Anterior cingulate cortex (tissue), 58 donors: ENCODE results near the gene EMB.
"Not testable (repeated sequence)": the region's sequence is repeated elsewhere in the genome, so short reads cannot be mapped to it uniquely, and the experiment has no call there.

Source experiments
- DNase-seq, 58 donors: peaks; one replicate each; lab custom pipeline; 2025; lab: John Stamatoyannopoulos, UW

EMB gene

GRCh38 chr5:50423100-50423799 lies 17.8 kb downstream of the EMB start:
- DNase-seq: not testable (repeated sequence)

DNA sequence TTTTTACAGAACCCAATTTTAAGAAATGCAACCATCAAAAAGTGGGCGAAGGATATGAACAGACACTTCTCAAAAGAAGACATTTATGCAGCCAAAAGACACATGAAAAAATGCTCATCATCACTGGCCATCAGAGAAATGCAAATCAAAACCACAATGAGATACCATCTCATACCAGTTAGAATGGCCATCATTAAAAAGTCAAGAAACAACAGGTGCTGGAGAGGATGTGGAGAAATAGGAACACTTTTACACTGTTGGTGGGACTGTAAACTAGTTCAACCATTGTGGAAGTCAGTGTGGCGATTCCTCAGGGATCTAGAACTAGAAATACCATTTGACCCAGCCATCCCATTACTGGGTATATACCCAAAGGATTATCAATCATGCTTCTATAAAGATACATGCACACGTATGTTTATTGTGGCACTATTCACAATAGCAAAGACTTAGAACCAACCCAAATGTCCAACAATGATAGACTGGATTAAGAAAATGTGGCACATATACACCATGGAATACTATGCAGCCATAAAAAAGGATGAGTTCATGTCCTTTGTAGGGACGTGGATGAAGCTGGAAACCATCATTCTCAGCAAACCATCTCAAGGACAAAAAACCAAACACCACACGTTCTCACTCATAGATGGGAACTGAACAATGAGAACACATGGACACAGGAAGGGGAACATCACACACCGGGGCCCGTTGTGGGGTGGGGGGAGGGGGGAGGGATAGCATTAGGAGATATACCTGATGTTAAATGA lies 19.7 kb downstream of the EMB start:
- not testable (repeated sequence) for DNase-seq

- no peak for DNase-seq
These were observed 20.6 kb downstream of the EMB start for GRCh38 chr5:50420343-50420935.

DNA sequence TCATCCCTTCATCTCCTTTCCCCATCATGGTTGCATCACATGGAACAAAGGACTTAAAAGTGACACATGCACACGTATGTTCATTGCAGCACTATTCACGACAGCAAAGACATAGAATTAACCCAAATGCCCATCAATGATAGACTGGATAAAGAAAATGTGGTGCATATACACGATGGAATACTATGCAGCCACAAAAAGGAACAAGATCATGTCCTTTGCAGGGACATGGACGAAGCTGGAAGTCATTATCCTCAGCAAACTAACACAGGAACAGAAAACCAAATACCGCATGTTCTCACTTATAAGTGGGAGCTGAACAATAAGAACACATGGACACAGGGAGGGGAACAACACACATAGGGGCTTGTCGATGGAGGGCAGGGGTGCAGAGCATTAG lies 21.4 kb downstream of the EMB start:
- DNase-seq: not testable (repeated sequence)

GRCh38 chr5:50416637-50417036 lies 24.5 kb downstream of the EMB start:
- not testable (repeated sequence) for DNase-seq

DNA sequence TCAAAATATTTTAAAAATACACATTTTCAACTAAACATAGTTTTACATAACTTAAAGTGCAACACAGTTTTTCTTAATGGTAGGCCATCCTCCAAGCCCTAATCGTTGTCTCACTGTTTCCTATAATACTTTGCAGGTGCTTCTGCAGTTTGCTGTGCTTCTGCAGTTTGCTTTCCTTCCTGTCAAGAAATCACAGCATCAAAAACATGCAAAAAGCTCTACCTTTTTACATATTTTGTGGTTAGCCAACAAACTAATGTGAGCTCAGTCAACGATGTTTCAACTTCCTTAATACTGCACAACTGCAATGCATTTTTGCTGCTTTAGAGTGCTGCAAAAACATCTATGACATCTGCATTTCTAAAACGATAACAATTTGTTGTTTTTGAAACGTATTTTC lies 25.2 kb downstream of the EMB start:
- no peak for DNase-seq

DNA sequence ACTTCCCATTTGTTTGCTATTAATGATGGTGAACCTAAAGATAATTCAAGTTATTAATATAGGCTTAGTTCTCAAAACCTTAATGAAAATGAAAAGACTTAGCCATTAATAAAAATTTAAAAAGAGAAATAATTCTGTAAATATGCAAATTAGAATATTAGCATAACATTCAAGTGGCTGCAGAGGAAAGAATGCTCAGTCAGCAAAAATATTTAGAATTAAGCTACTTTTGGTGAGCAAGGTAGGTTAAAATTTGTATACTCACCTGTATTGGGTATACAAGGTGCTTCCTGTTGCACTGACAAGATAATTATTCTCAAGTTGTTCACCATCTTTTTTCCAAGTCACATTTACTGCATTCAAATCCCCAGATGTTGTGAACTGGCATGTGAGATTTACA lies 30.2 kb downstream of the EMB start:
- not testable (repeated sequence) for DNase-seq

GRCh38 chr5:50406877-50407276 lies 34.2 kb downstream of the EMB start:
- no peak for DNase-seq

GRCh38 chr5:50401336-50401735 lies 39.8 kb downstream of the EMB start:
- no peak for DNase-seq

DNA sequence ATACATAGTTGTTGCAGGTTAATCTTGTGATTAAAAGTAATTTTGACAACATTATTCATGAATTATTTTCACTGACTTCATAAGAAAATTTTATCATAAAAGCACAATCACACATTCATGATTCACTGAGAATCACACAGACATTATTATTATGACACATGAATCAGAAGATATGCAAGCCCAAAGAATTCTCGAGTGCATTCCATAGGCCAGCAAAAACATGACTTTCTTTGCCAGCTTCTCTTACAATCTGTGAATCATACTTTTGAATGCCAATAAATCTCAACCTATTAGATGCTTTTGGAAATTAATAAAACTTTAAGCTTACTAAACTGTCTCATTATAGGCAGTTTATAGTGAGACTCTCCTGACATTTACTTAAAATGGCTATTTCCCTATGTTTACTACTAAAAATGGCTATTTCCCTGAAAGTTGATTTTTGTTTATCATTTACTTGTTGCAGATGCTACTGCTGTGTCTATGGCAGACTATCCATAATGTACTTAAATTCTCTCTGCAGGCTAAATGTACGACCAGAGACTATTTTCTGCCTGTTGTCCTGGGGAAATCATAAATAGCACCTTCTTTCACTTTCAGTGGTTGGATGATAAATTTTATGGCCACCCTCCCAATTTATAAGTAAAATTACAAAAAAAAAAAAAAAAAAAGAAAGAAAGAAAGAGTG lies 47.0 kb downstream of the EMB start:
- not testable (repeated sequence) for DNase-seq

DNA sequence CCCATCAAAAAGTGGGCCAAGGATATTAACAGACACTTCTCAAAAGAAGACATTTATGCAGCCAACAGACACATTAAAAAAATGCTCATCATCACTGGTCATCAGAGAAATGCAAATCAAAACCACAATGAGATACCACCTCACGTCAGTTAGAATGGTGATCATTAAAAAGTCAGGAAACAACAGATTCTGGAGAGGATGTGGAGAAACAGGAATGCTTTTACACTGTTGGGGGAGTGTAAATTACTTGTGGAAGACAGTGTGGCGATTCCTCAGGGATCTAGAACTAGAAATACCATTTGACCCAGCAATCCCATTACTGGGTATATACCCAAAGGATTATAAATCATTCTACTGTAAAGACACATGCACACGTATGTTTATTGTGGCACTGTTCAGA lies 48.8 kb downstream of the EMB start:
- not testable (repeated sequence) for DNase-seq

GRCh38 chr5:50384381-50384780 lies 56.7 kb downstream of the EMB start:
- DNase-seq: not testable (repeated sequence)

- not testable (repeated sequence) for DNase-seq
These were observed 64.4 kb downstream of the EMB start for GRCh38 chr5:50376696-50377095.

DNA sequence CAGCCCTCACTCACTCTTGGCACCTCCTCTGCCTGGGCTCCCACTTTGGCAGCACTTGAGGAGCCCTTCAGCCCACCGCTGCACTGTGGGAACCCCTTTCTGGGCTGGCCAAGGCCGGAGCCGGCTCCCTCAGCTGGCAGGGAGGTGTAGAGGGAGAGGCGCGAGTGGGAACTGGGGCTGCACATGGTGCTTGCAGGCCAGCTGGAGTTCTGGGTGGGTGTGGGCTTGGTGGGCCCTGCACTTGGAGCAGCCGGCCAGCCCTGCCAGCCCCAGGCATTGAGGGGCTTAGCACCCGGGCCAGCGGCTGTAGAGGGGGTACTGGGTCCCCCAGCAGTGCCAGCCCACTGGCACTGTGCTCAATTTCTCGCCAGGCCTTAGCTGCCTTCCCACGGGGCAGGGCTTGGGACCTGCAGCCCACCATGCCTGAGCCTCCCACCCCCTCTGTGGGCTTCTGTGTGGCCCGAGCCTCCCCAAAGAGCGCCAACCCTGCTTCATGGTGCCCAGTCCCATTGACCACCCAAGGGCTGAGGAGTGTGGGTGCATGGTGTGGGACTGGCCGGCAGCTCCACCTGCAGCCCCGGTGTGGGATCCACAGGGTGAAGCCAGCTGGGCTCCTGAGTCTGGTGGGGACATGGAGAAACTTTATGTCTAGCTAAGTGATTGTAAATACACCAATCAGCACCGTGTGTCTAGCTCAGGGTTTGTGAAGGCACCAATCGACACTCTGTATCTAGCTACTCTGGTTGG lies 71.6 kb downstream of the EMB start:
- not testable (repeated sequence) for DNase-seq

- no peak for DNase-seq
These were observed 75.4 kb downstream of the EMB start for GRCh38 chr5:50365426-50366251.

GRCh38 chr5:50364535-50365309 lies 76.4 kb downstream of the EMB start:
- not testable (repeated sequence) for DNase-seq

- DNase-seq: no peak
These were observed 81.9 kb downstream of the EMB start for GRCh38 chr5:50359187-50359586.

DNA sequence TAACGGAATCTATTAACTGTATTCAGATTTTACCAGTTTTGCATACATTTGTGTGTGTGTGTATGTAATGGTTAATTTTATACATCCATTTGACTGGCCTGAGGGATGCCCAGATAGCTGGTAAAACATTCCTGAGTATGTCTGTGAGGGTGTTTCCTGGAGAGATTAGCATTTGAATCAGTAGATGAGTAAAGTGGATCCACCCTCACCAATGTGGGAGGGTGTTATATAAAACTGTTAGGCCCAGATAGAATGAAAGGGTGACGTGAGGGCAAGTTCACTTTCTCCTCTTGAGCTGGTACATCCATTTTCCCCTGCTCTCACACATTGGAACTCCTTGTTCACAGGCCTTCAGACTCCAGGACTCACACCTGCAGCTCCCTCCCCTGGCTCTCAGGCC lies 88.7 kb downstream of the EMB start:
- DNase-seq: no peak
